Activated T-helper 1 cell treated with anti-CD3 and anti-CD28 coated beads, Interleukin-2, amount 50 U/mL, for 16 hours (primary cell): ENCODE data around the gene PCNT.
"Not testable (repeated sequence)": the region's sequence is repeated elsewhere in the genome, so short reads cannot be mapped to it uniquely, and the experiment has no call there.

Experiments used
- DNase-seq, 2 donors: peaks; one replicate each; pipeline ENCODE4 v3.0.0-alpha.2; 2020; ENCODE audit warnings: low read depth in 1 of 2, low spot score in 1 of 2

PCNT gene

GRCh38 chr21:46402421-46402820 is 78.5 kb downstream of the PCNT start:
- DNase-seq = no peak

GRCh38 chr21:46403234-46403811 is 79.4 kb downstream of the PCNT start:
- not testable (repeated sequence) for DNase-seq

- DNase-seq = no peak
Observed at GRCh38 chr21:46404306-46404705, 80.3 kb downstream of the PCNT start.

- DNase-seq = no peak
Observed at GRCh38 chr21:46406001-46406400, 82.0 kb downstream of the PCNT start.

GRCh38 chr21:46409641-46410406 is 85.9 kb downstream of the PCNT start:
- DNase-seq = no peak

GRCh38 chr21:46410516-46410915 is 86.6 kb downstream of the PCNT start:
- DNase-seq = no peak

- DNase-seq = no peak
Observed at GRCh38 chr21:46411236-46411635, 87.3 kb downstream of the PCNT start.

GRCh38 chr21:46411691-46412090 is 87.7 kb downstream of the PCNT start:
- DNase-seq = no peak

GRCh38 chr21:46412521-46413364 is 88.8 kb downstream of the PCNT start:
- DNase-seq = no peak

GRCh38 chr21:46413365-46413696 is 89.4 kb downstream of the PCNT start:
- DNase-seq = no peak

GRCh38 chr21:46414965-46415275 is 91.0 kb downstream of the PCNT start:
- no peak for DNase-seq

- no peak for DNase-seq
Observed at GRCh38 chr21:46416551-46416950, 92.6 kb downstream of the PCNT start.

GRCh38 chr21:46418265-46418946 is 94.5 kb downstream of the PCNT start:
- no peak for DNase-seq

GRCh38 chr21:46420241-46421190 is 96.6 kb downstream of the PCNT start:
- no peak for DNase-seq

- DNase-seq = no peak
Observed at GRCh38 chr21:46421191-46421750, 97.3 kb downstream of the PCNT start.

- DNase-seq = no peak
Observed at GRCh38 chr21:46421756-46422555, 98.0 kb downstream of the PCNT start.

GRCh38 chr21:46422636-46423241 is 98.8 kb downstream of the PCNT start:
- no peak for DNase-seq

GRCh38 chr21:46423546-46424038 is 99.6 kb downstream of the PCNT start:
- no peak for DNase-seq

- DNase-seq = no peak
Observed at GRCh38 chr21:46424039-46424591, 100.2 kb downstream of the PCNT start.
